ENCODE data around the gene NRXN2.
A peak's percentile ranks its signal among the peaks of the same experiment; 100 is the strongest.

NRXN2 gene

GRCh38 chr11:64641596-64642417, 81.2 kb downstream of the NRXN2 start:
- Histone ChIP-seq H3F3A (ENCODE audit: control insufficient read depth, insufficient read depth) (no peaks in the 10 kb centered on the region), H3K79me2 (ENCODE audit: control insufficient read depth, low read length) (no peaks in the 10 kb centered on the region), H3K36me3 (ENCODE audit: control insufficient read depth, low read length) (no peaks in the 10 kb centered on the region), H4K20me1 (ENCODE audit: control insufficient read depth, insufficient read depth, low read depth, low read length) (no peaks in the 10 kb centered on the region), H3K9me3 (ENCODE audit: control insufficient read depth, insufficient read depth, low read length) (no peaks in the 10 kb centered on the region), H3K4me2 (ENCODE audit: low read length) (no peak overlapping the region), H3K4me1 (ENCODE audit: control insufficient read depth, low read length) (peaks cover 19% of the 10 kb centered on the region), H3K4me3 (ENCODE audit: low read length) (no peak overlapping the region), H3K27me3 (ENCODE audit: control insufficient read depth, low read length) (peaks cover 77% of the 10 kb centered on the region), H3K9me2 (replicated peaks; ENCODE audit: control insufficient read depth, low read length) (no peaks in the 10 kb centered on the region), H3K27ac (ENCODE audit: low read depth, low read length) (no peak overlapping the region)
- TF ChIP-seq CTCF (IDR thresholded peaks at IDR 0.05; ENCODE audit: low read depth, low read length, poor library complexity, severe bottlenecking) (no peak), EZH2phosphoT487 (IDR thresholded peaks at IDR 0.05; ENCODE audit: borderline replicate concordance, low read length) (no peak)

DNA sequence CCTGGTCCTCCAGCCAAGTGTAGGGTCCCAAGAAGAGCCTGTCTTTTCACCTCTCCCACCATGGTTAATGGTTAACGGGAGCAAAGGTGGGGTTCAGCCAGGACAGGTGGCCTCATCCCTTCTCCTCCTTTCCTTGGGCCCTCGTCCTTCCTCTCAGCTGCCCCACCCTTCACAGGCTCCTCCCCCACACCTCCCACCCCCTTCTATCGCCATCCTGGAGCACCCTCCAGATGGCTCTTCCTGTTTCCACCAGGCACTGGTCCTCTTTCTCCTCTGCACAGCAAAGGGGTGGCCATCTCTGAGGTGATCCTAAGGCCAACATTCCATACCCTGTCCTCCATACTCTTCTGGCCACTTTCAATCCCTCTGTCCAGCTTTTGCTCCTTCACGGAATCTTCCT, 83.1 kb downstream of the NRXN2 start:
- Histone ChIP-seq H3K4me2 (ENCODE audit: low read length) (no peak overlapping the region), H3K4me1 (ENCODE audit: control insufficient read depth, low read length) (peaks cover 32% of the 10 kb centered on the region)

DNA sequence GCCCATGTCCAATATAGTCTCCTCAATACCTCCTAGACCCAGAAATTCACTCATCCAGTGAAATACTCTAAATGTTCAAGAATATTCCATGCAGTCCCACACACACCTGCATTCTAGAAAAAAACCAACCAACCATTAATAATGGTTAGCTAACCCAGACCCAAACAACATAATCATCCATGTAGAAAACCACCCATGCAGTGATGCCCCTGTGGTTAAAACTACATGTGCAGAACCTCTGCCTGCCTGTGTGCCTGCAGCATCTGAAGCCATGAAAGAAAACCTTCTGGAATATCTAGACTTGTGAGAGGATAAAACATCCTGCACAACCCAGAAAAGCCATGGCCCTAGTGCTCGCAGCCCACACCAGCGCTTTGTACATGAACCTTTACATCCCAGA, 84.2 kb downstream of the NRXN2 start:
- Histone ChIP-seq H3K9me2 (replicated peaks; ENCODE audit: control insufficient read depth, low read length) (no peaks in the 10 kb centered on the region), H3K4me3 (ENCODE audit: low read length) (no peak overlapping the region), H3K9me3 (ENCODE audit: control insufficient read depth, insufficient read depth, low read length) (no peaks in the 10 kb centered on the region), H3K27me3 (ENCODE audit: control insufficient read depth, low read length) (peaks cover 52% of the 10 kb centered on the region), H3K27ac (ENCODE audit: low read depth, low read length) (no peak overlapping the region), H3K79me2 (ENCODE audit: control insufficient read depth, low read length) (no peaks in the 10 kb centered on the region), H4K20me1 (ENCODE audit: control insufficient read depth, insufficient read depth, low read depth, low read length) (no peaks in the 10 kb centered on the region), H3K36me3 (ENCODE audit: control insufficient read depth, low read length) (no peaks in the 10 kb centered on the region), H3K4me1 (ENCODE audit: control insufficient read depth, low read length) (peaks cover 33% of the 10 kb centered on the region), H3K4me2 (ENCODE audit: low read length) (peak overlapping the region; percentile 65), H3F3A (ENCODE audit: control insufficient read depth, insufficient read depth) (no peaks in the 10 kb centered on the region)
- TF ChIP-seq CTCF (IDR thresholded peaks at IDR 0.05; ENCODE audit: low read depth, low read length, poor library complexity, severe bottlenecking) (no peak), EZH2phosphoT487 (IDR thresholded peaks at IDR 0.05; ENCODE audit: borderline replicate concordance, low read length) (no peak)

More for the DNA sequence above, 83.1 kb downstream of the NRXN2 start:
- no peak overlapping the region for H3K27ac ChIP-seq (ENCODE audit: low read depth, low read length)
- H3K9me2 ChIP-seq (replicated peaks; ENCODE audit: control insufficient read depth, low read length) = no peaks in the 10 kb centered on the region
- no peaks in the 10 kb centered on the region for H3F3A ChIP-seq (ENCODE audit: control insufficient read depth, insufficient read depth)
- no peak for TF ChIP-seq CTCF (IDR thresholded peaks at IDR 0.05; ENCODE audit: low read depth, low read length, poor library complexity, severe bottlenecking)
- no peak for TF ChIP-seq EZH2phosphoT487 (IDR thresholded peaks at IDR 0.05; ENCODE audit: borderline replicate concordance, low read length)
- H3K36me3 ChIP-seq (ENCODE audit: control insufficient read depth, low read length) = no peaks in the 10 kb centered on the region
- H3K4me3 ChIP-seq (ENCODE audit: low read length) = no peak overlapping the region
- H4K20me1 ChIP-seq (ENCODE audit: control insufficient read depth, insufficient read depth, low read depth, low read length) = no peaks in the 10 kb centered on the region
- H3K9me3 ChIP-seq (ENCODE audit: control insufficient read depth, insufficient read depth, low read length) = no peaks in the 10 kb centered on the region
- H3K27me3 ChIP-seq (ENCODE audit: control insufficient read depth, low read length) = peaks cover 62% of the 10 kb centered on the region
- H3K79me2 ChIP-seq (ENCODE audit: control insufficient read depth, low read length) = no peaks in the 10 kb centered on the region
